ENCODE measurements around the gene ALPP. TPM values are rescaled to one million over a fixed set of nuclear protein-coding genes. Genes with fewer than 3 reads are reported as not detected.
"Not testable (repeated sequence)": the region's sequence is repeated elsewhere in the genome, so short reads cannot be mapped to it uniquely, and the experiment has no call there.

Gene ALPP
- not detected in 2 replicates for total RNA-seq

- not testable (repeated sequence) for DNase-seq (ENCODE audit: low read depth); H3K4me3 ChIP-seq (ENCODE audit: low read depth, low read length)
Measured at GRCh38 chr2:232378735-232379151, at the start of gene ALPP. TSS of gene ALPP (plus strand) at chr2:232378751. CDS start at chr2:232378803, 52 bp downstream.

- no peak overlapping the region for H3K4me3 ChIP-seq (ENCODE audit: low read depth, low read length)
- no peak for DNase-seq (ENCODE audit: low read depth)
- TF ChIP-seq CTCF (IDR thresholded peaks at IDR 0.05; ENCODE audit: insufficient read depth, low read depth, low read length) = no peak
Measured at GRCh38 chr2:232329716-232330067, 48.9 kb upstream of the ALPP start.

- TF ChIP-seq CTCF (IDR thresholded peaks at IDR 0.05; ENCODE audit: insufficient read depth, low read depth, low read length) = no peak
- DNase-seq (ENCODE audit: low read depth) = no peak
- H3K4me3 ChIP-seq (ENCODE audit: low read depth, low read length) = no peak overlapping the region
Measured at GRCh38 chr2:232330068-232330999, 48.2 kb upstream of the ALPP start.

- DNase-seq (ENCODE audit: low read depth); H3K4me3 ChIP-seq (ENCODE audit: low read depth, low read length): not testable (repeated sequence)
Measured at GRCh38 chr2:232331061-232331460, 47.5 kb upstream of the ALPP start.

GRCh38 chr2:232331641-232332040 is 46.9 kb upstream of the ALPP start:
- not testable (repeated sequence) for DNase-seq (ENCODE audit: low read depth); H3K4me3 ChIP-seq (ENCODE audit: low read depth, low read length)

GRCh38 chr2:232332244-232332939 is 46.2 kb upstream of the ALPP start:
- not testable (repeated sequence) for H3K4me3 ChIP-seq (ENCODE audit: low read depth, low read length); DNase-seq (ENCODE audit: low read depth)

- H3K4me3 ChIP-seq (ENCODE audit: low read depth, low read length) = no peak overlapping the region
- no peak for TF ChIP-seq CTCF (IDR thresholded peaks at IDR 0.05; ENCODE audit: insufficient read depth, low read depth, low read length)
- DNase-seq (ENCODE audit: low read depth) = no peak
Measured at GRCh38 chr2:232332940-232333259, 45.7 kb upstream of the ALPP start.

GRCh38 chr2:232333361-232334135 is 45.0 kb upstream of the ALPP start:
- peak; percentile 61 for TF ChIP-seq CTCF (IDR thresholded peaks at IDR 0.05; ENCODE audit: insufficient read depth, low read depth, low read length)
- H3K4me3 ChIP-seq (ENCODE audit: low read depth, low read length) = no peak overlapping the region
- peak; percentile 11 for DNase-seq (ENCODE audit: low read depth)

GRCh38 chr2:232334136-232334884 is 44.2 kb upstream of the ALPP start:
- DNase-seq (ENCODE audit: low read depth); H3K4me3 ChIP-seq (ENCODE audit: low read depth, low read length): not testable (repeated sequence)

- H3K4me3 ChIP-seq (ENCODE audit: low read depth, low read length); DNase-seq (ENCODE audit: low read depth): not testable (repeated sequence)
Measured at GRCh38 chr2:232334885-232335205, 43.7 kb upstream of the ALPP start.

Data from fibroblast of villous mesenchyme (primary cell).